HUES64 (cell line): ENCODE measurements around the gene DLGAP3.
"Not testable (repeated sequence)": the region's sequence is repeated elsewhere in the genome, so short reads cannot be mapped to it uniquely, and the experiment has no call there.

ENCODE experiments used
- H3K27ac ChIP-seq: 2 replicates; pipeline ENCODE4 v1.7.0; 2013; ENCODE audit warnings: low read depth, low read length, inconsistent platforms
- H3K27me3 ChIP-seq: 2 replicates; pipeline ENCODE4 v1.6.1; 2013; ENCODE audit warnings: mild to moderate bottlenecking, low read length; ENCODE audit not compliant: insufficient read depth
- H3K36me3 ChIP-seq: 2 replicates; pipeline ENCODE4 v1.6.1; 2013; ENCODE audit warnings: mild to moderate bottlenecking, low read length; ENCODE audit not compliant: insufficient read depth
- H3K4me1 ChIP-seq: 2 replicates; pipeline ENCODE4 v1.6.1; 2013; ENCODE audit warnings: mild to moderate bottlenecking, low read length, moderate library complexity; ENCODE audit not compliant: insufficient read depth
- H3K4me3 ChIP-seq: 2 replicates; pipeline ENCODE4 v1.5.1; 2013; ENCODE audit warnings: mild to moderate bottlenecking, low read length, moderate library complexity
- H3K9ac ChIP-seq: 2 replicates; pipeline ENCODE4 v1.6.1; 2013; ENCODE audit warnings: mild to moderate bottlenecking, low read depth, low read length
- H3K9me3 ChIP-seq: 2 replicates; pipeline ENCODE4 v1.6.1; 2013; ENCODE audit warnings: low read depth, low read length; ENCODE audit not compliant: insufficient read depth
- WGBS: fragments of 150-250, 120-280 bp; methylation state at CpG from one replicate; pipeline ENCODE4 v1.1.7; 2013; ENCODE audit warnings: missing lambda C conversion rate; 5-methylcytosine and 5-hydroxymethylcytosine counted together

DLGAP3 gene

GRCh38 chr1:34968297-34968696 is 38.8 kb upstream of the DLGAP3 start:
- 97% methylated on average over 2 of the region's 3 CpGs for WGBS
- peaks cover 16% of the 10 kb centered on the region for H3K4me1 ChIP-seq
- H3K4me3 ChIP-seq, H3K9me3 ChIP-seq, H3K27me3 ChIP-seq, H3K36me3 ChIP-seq, H3K27ac ChIP-seq, H3K9ac ChIP-seq: not testable (repeated sequence)

- H3K27ac ChIP-seq, H3K4me3 ChIP-seq, H3K9me3 ChIP-seq, H3K27me3 ChIP-seq, H3K9ac ChIP-seq, H3K36me3 ChIP-seq: not testable (repeated sequence)
- 100% methylated on average over 6 of the region's 36 CpGs for WGBS
- peaks cover 16% of the 10 kb centered on the region for H3K4me1 ChIP-seq
Measured at GRCh38 chr1:34967672-34968071, 38.2 kb upstream of the DLGAP3 start.

GRCh38 chr1:34965597-34965996 is 36.1 kb upstream of the DLGAP3 start:
- Histone ChIP-seq H3K36me3 (no peaks in the 10 kb centered on the region), H3K27ac (no peak overlapping the region), H3K9me3 (peaks cover 10% of the 10 kb centered on the region; the same call in 1 of the 2 replicates), H3K4me1 (peaks cover 4% of the 10 kb centered on the region; the same call in 1 of the 2 replicates), H3K9ac (no peak overlapping the region), H3K27me3 (no peaks in the 10 kb centered on the region; the same call in 1 of the 2 replicates), H3K4me3 (no peak overlapping the region)
- 92% methylated on average over 2 of the region's 2 CpGs for WGBS

- WGBS: no CpG with 5 or more reads among the region's 1 CpG
- Histone ChIP-seq H3K27ac (no peak overlapping the region), H3K9me3 (0 out of 2 replicates have a peak, but pooled peaks cover 7% of the 10 kb centered on the region)
Measured at GRCh38 chr1:34950428-34950827, 21.0 kb upstream of the DLGAP3 start.

GRCh38 chr1:34948739-34949138 is 19.3 kb upstream of the DLGAP3 start:
- H3K9me3 ChIP-seq, H3K36me3 ChIP-seq, H3K4me1 ChIP-seq, H3K27ac ChIP-seq, H3K4me3 ChIP-seq, H3K9ac ChIP-seq, H3K27me3 ChIP-seq: not testable (repeated sequence)
- WGBS: 92% methylated on average over 9 of the region's 10 CpGs

More at GRCh38 chr1:34950428-34950827, 21.0 kb upstream of the DLGAP3 start:
- Histone ChIP-seq H3K27me3 (no peaks in the 10 kb centered on the region; the same call in 1 of the 2 replicates), H3K9ac (no peak overlapping the region), H3K36me3 (no peaks in the 10 kb centered on the region), H3K4me1 (no peaks in the 10 kb centered on the region), H3K4me3 (no peak overlapping the region)

- not testable (repeated sequence) for H3K27ac ChIP-seq, H3K9ac ChIP-seq, H3K4me3 ChIP-seq, H3K9me3 ChIP-seq, H3K27me3 ChIP-seq, H3K36me3 ChIP-seq, H3K4me1 ChIP-seq
- WGBS: 96% methylated on average over 41 of the region's 41 CpGs
Measured at GRCh38 chr1:34947641-34948314, 18.3 kb upstream of the DLGAP3 start.

- Histone ChIP-seq H3K27me3 (no peaks in the 10 kb centered on the region; the same call in 1 of the 2 replicates), H3K36me3 (no peaks in the 10 kb centered on the region), H3K4me3 (no peak overlapping the region), H3K4me1 (no peaks in the 10 kb centered on the region), H3K9me3 (0 out of 2 replicates have a peak, but pooled peaks cover 7% of the 10 kb centered on the region), H3K27ac (no peak overlapping the region), H3K9ac (no peak overlapping the region)
- WGBS: 98% methylated on average over 6 of the region's 6 CpGs
Measured at GRCh38 chr1:34946211-34946610, 16.8 kb upstream of the DLGAP3 start.

GRCh38 chr1:34941798-34942197 is 12.3 kb upstream of the DLGAP3 start:
- not testable (repeated sequence) for H3K36me3 ChIP-seq

GRCh38 chr1:34930702-34931071 is 1.2 kb upstream of the DLGAP3 start:
- Histone ChIP-seq H3K4me1 (no peaks in the 10 kb centered on the region), H3K9me3 (no peaks in the 10 kb centered on the region), H3K4me3 (peak overlapping the region; percentile 67), H3K27ac (no peak overlapping the region), H3K36me3 (no peaks in the 10 kb centered on the region), H3K9ac (no peak overlapping the region), H3K27me3 (peaks cover 56% of the 10 kb centered on the region)
- WGBS: 37% methylated on average over 3 of the region's 5 CpGs

More at GRCh38 chr1:34941798-34942197, 12.3 kb upstream of the DLGAP3 start:
- H3K9ac ChIP-seq, H3K4me3 ChIP-seq, H3K27me3 ChIP-seq, H3K9me3 ChIP-seq, H3K4me1 ChIP-seq, H3K27ac ChIP-seq: not testable (repeated sequence)
- WGBS: 93% methylated on average over 2 of the region's 2 CpGs

- no peaks in the 10 kb centered on the region for H3K9me3 ChIP-seq
- no peaks in the 10 kb centered on the region for H3K36me3 ChIP-seq
- peak overlapping the region; percentile 67 for H3K4me3 ChIP-seq
- peaks cover 58% of the 10 kb centered on the region for H3K27me3 ChIP-seq
- WGBS: under 1% methylated on average over 59 of the region's 61 CpGs
- H3K9ac ChIP-seq: no peak overlapping the region; the same call in 1 of the 2 replicates
- H3K27ac ChIP-seq: no peak overlapping the region
- no peaks in the 10 kb centered on the region for H3K4me1 ChIP-seq
Measured at GRCh38 chr1:34929853-34930701, 627 bp upstream of the DLGAP3 start.

GRCh38 chr1:34928699-34929496 is 552 bp downstream of the DLGAP3 start:
- H3K36me3 ChIP-seq: no peaks in the 10 kb centered on the region
- WGBS: 9% methylated on average over 66 of the region's 66 CpGs
- no peak overlapping the region for H3K27ac ChIP-seq
- H3K9ac ChIP-seq: no peak overlapping the region
- H3K9me3 ChIP-seq: no peaks in the 10 kb centered on the region
- peak overlapping the region; percentile 67 for H3K4me3 ChIP-seq
- no peaks in the 10 kb centered on the region for H3K4me1 ChIP-seq
- peaks cover 66% of the 10 kb centered on the region for H3K27me3 ChIP-seq
